ENCODE results near the gene FCHSD2.
"Not testable (repeated sequence)": the region's sequence is repeated elsewhere in the genome, so short reads cannot be mapped to it uniquely, and the experiment has no call there.

The FCHSD2 gene

GRCh38 chr11:73011126-73011817 lies 130.8 kb downstream of the FCHSD2 start:
- DNase-seq (ENCODE audit: low read depth in 3 of 3), result no peak

GRCh38 chr11:73009972-73010371 lies 132.1 kb downstream of the FCHSD2 start:
- no peak for DNase-seq (ENCODE audit: low read depth in 3 of 3)

- DNase-seq (ENCODE audit: low read depth in 3 of 3), result no peak
Observed at GRCh38 chr11:73004088-73004487, 138.0 kb downstream of the FCHSD2 start.

GRCh38 chr11:73003088-73003487 lies 139.0 kb downstream of the FCHSD2 start:
- no peak for DNase-seq (ENCODE audit: low read depth in 3 of 3)

GRCh38 chr11:73002214-73002613 lies 139.9 kb downstream of the FCHSD2 start:
- DNase-seq (ENCODE audit: low read depth in 3 of 3), result no peak

- no peak for DNase-seq (ENCODE audit: low read depth in 3 of 3)
Observed at GRCh38 chr11:73001615-73002014, 140.5 kb downstream of the FCHSD2 start.

- DNase-seq (ENCODE audit: low read depth in 3 of 3), result no peak
Observed at GRCh38 chr11:72998676-72999075, 143.4 kb downstream of the FCHSD2 start.

GRCh38 chr11:72996959-72997358 lies 145.2 kb downstream of the FCHSD2 start:
- no peak for DNase-seq (ENCODE audit: low read depth in 3 of 3)

- no peak for DNase-seq (ENCODE audit: low read depth in 3 of 3)
Observed at GRCh38 chr11:72989727-72990126, 152.4 kb downstream of the FCHSD2 start.

- DNase-seq (ENCODE audit: low read depth in 3 of 3), result no peak
Observed at GRCh38 chr11:72988821-72989220, 153.3 kb downstream of the FCHSD2 start.

- DNase-seq (ENCODE audit: low read depth in 3 of 3), result no peak
Observed at GRCh38 chr11:72985645-72986044, 156.5 kb downstream of the FCHSD2 start.

- DNase-seq (ENCODE audit: low read depth in 3 of 3), result no peak
Observed at GRCh38 chr11:72984453-72985077, 157.6 kb downstream of the FCHSD2 start.

GRCh38 chr11:72983560-72983959 lies 158.6 kb downstream of the FCHSD2 start:
- DNase-seq (ENCODE audit: low read depth in 3 of 3), result no peak

GRCh38 chr11:72981971-72982685 lies 160.0 kb downstream of the FCHSD2 start:
- DNase-seq (ENCODE audit: low read depth in 3 of 3), result no peak

- no peak for DNase-seq (ENCODE audit: low read depth in 3 of 3)
Observed at GRCh38 chr11:72981080-72981479, 161.0 kb downstream of the FCHSD2 start.

- not testable (repeated sequence) for DNase-seq (ENCODE audit: low read depth in 3 of 3)
Observed at GRCh38 chr11:72977782-72978181, 164.3 kb downstream of the FCHSD2 start.

GRCh38 chr11:72976522-72976892 lies 165.6 kb downstream of the FCHSD2 start:
- not testable (repeated sequence) for DNase-seq (ENCODE audit: low read depth in 3 of 3)

- DNase-seq (ENCODE audit: low read depth in 3 of 3), result no peak
Observed at GRCh38 chr11:72975778-72976521, 166.2 kb downstream of the FCHSD2 start.

- no peak for DNase-seq (ENCODE audit: low read depth in 3 of 3)
Observed at GRCh38 chr11:72974487-72975205, 167.5 kb downstream of the FCHSD2 start.

- DNase-seq (ENCODE audit: low read depth in 3 of 3), result no peak
Observed at GRCh38 chr11:72972496-72973128, 169.5 kb downstream of the FCHSD2 start.

Data from stimulated activated CD4-positive, alpha-beta T cell treated with anti-CD3 and anti-CD28 coated beads, TNF-alpha, amount 100 ng/mL, for 48 hours (primary cell).